HG03354 (cell line): ENCODE data around the gene ADRA2B.

Experiments
- ATAC-seq: cut with Tn5 transposase; IDR thresholded peaks from one replicate; pipeline ENCODE4 v1.9.1; 2021; ENCODE audit warnings: mild to moderate bottlenecking; ENCODE audit not compliant: unreplicated experiment, poor library complexity, severe bottlenecking

Gene ADRA2B

DNA sequence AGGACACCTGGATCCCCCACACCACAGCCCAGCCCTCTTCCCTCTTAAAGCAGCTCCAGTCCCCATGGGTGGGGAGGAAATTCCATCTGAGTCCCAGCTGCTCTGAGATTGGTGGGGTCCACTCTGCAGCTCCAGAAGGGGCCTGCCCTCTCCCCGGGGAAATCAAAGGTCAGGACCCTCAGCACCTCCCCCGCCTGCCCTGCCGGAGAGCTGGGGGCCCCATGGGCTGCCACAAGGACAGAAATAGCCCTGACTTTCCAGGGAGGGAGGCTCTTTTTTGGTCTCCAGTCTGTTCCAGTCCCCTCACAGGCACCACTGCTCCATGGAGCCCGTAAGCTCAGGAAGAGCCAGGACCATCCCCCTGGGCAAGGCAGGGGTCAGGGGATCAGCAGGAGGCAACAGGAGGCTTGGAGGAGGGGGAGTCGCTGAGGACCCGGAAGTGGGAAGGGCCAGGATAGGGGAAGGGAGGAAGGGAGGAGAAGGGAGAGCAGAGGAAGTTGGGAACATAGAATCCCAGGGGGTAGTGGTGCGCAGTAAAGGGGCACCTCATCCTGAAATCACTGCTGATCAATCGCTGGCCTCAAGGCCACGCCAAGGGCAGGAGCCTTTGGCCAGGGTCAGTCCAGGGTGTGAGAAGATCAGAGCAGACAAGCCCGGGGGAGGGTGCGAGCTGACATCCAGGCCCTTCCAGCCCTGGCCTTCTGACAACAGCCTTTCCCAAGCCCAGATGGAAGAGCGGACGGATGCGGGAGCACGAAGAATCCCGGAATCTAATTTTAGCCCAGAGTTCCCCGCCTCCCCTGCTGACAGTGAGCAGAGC, 7.6 kb downstream of the ADRA2B start:
- ATAC-seq = no peak

DNA sequence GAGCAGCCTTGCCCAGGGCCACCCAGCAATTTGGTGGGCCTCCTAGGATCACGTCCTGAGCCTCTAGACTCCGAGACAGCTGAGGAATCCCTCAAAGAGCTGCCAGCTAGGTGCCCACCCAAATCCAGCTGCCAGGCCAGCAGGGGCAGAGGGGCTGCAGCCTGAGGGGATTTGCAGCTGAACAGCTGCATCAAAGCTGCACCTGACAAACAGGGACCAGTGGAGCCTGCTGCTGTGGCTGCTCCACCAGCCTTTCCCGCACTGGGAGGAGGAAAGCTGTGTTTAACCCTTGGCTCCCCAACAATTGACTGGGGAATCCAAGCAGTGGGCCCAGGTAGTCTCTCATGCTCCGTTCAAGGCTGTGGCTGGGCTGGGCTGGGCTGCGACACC, 8.2 kb downstream of the ADRA2B start:
- no peak for ATAC-seq

DNA sequence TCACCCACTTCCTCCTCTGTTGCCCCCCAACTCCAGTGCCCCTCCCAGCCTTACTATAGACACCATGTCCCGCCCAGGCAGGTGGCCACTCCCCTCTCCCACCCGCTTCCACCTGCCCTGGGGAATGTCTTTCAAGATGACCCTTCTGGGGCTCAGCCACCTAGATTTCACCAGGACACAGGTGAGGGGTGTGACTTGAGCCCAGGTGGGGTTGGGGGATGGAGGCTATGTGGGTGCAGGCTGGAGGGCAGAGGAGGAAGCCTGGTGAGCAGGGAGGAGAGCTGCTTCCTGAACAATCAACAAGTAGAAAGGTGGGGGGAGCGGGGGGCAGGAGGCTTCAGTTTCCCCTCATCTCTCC, 8.7 kb downstream of the ADRA2B start:
- ATAC-seq = no peak

DNA sequence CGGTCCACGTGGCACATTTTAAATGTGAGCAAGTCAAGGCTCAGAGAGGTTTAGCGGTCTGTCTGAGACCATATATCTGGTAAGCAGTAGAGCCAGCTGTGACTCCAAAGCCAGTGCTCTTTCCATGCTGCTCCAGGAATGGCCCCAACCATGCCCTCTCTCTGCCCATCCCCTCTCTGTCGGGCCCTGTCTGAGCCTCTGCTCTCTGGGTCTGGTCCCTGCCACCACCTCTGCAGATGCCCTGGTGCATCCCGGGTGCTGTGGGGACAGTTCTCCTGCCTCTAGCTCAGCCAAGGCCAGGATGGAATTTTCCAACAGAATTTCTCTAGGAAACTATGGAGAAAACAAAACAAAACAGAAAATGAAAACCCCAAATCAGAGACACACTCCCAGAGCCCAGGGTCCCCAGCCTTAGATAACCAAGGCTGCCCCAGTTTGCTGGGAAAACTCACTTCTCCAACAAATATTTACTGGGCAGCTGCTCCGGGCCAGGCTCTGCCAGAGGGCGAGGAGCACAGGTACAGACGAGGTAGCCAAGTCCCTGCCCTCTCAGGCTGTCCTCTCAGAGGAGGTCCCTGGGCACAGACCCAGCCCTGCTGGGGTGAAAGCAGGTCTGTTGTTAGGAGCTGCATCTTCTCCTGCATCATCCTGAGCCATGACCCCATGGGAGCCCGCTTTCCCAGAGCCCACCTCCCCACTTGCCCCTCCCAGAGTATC, 9.2 kb downstream of the ADRA2B start:
- ATAC-seq = no peak

DNA sequence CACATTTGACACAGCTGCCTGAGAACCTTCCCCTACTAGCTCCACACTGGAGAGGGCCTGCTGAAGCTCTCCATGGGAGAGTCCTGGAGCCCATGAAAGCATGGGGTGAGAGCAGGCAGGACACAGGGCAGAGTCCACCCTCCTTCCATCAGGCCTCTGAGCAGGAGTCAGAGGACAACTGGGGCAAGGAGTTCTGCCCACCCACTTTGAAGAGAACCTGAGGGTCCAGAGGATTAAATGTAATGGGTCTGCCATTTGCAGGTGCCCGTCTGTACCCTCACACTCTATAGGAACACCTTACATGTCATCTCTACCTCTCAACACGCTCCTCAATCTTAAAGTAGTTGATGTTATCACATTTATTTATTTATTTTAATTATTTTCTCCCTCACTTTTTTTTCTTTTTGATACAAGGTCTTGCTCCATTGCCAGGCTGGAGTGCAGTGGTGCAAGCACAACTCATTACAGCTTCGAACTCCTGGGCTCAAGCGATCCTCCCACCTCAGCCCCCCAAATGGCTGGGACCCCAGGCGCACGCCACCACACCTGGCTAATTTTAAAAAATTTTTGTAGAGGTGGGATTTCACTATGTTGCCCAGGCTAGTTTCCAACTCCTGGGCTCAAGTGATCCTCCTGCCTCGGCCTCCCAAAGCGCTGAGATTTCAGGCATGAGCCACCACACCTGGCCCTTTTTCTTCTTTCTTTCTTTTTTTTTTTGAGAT, 10.2 kb downstream of the ADRA2B start:
- no peak for ATAC-seq

DNA sequence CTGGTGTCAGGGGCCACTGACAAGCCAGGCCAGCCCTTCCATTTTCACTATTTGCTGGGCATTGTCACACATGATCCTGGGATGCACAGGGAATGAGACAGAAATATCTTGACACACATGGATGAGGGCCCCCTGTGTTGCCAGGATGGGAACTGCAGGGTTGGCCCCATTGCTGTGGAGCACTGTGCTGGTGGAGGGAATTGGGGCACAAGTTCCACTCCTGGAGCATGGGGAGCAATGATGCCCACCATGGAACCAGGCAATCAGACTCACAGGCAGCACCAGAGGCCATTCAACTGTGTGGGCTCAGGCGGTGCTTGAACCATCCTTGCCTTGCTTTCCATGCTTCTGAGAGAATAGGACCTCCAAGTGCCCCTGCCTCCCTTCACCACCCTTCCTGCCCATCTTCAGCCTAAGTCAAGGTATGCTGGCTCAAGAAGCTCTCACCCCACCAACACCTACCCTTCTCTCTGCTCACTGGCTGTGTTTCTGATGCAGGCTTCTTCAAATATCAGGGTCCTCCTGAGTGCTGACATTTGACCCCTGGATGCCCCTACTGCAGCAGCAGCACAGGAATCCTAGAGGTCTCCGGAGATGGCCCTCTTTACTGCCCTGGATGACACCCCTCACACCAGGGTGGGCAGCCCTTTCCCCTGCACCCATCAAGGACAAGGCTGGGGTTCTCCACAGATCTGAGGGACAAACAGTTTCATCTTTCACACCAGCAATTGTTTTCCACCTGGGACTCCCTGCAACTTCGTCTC, 11.0 kb downstream of the ADRA2B start:
- ATAC-seq = no peak

GRCh38 chr2:96104487-96104861, 11.9 kb downstream of the ADRA2B start:
- no peak for ATAC-seq

- ATAC-seq = no peak
These were observed 12.4 kb downstream of the ADRA2B start for GRCh38 chr2:96103761-96104486.

GRCh38 chr2:96103187-96103601, 13.2 kb downstream of the ADRA2B start:
- no peak for ATAC-seq

GRCh38 chr2:96102596-96103186, 13.7 kb downstream of the ADRA2B start:
- ATAC-seq = no peak

DNA sequence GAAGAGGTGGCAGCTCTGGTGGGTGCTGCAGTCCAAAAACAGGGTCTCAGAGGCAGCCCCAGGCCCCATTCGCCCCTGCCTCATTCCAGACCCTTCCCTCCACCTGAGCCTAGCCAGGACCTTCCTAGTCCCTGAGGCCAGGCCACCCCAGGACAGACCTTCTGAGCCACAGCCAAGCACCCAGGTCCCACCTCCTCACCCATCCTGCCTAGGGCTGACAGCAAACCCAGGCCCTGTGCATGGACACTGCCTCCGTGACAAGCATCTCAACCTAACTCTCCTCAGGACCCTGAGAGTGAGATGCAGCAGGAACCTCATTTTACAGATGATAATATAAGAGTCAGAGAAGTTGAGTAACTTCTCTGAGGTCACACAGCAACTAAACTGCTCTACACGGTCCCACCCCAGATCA, 15.5 kb downstream of the ADRA2B start:
- ATAC-seq = no peak

GRCh38 chr2:96099861-96100798, 16.2 kb downstream of the ADRA2B start:
- ATAC-seq = no peak

- no peak for ATAC-seq
These were observed 17.3 kb downstream of the ADRA2B start for GRCh38 chr2:96098900-96099590.

DNA sequence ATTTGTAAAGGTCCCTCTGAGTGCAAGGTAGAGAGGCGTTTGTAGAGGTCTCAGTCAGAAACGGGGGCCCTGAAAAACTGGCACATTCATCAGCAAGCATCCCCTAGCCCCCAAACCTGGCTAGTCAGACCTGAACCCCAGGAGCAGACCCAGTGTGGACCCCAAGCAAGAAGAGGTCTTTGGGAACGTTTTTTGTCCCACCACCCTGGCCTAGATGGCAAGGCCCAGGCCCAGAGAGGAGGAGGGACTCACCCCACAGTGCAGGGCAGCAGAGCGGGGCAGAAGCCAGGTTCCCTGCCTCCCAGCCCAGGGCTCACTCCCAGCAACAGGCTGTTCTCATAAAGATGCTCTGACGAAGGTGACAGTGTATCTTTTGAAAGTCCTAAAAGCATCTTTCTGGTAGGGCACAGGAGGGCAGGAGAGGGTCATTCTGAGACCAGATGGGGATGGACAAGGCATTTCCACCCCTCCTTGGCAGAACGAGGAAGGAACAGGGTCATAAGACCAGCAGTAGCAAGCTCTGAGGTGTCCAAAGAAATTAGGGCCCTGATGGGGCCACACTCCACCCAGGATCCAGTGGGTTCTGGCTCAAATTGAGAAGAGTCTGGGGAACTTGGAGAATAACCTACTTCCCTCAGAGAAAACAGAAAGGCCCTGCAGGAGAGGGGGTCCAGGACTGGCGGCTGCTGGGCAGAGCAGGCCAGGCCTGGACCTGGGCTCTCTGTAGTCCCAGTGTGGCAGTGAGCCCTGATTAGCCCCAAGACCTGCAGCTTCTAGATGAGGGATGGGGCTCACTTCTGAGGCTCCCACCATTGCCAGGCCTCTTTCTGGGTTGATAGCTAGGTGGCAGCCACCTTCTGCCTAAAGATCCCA, 18.2 kb downstream of the ADRA2B start:
- no peak for ATAC-seq

DNA sequence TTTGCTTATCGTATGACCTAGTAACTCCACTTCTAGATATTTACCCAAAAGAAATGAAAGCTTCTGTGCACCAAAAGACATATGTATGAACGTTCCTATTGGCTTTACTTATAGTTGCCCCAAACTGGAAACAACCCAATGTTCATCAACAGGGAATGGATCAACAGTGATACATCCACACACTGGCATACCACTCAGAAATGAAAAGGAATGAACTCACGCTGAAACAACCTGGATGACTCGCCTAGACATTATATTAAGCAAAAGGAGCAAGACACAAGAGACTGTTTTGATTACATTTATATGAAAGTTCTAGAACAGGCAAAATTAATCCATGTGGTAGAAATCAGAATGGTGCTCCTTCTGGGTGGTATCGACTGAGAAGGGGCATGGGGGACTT, 18.9 kb downstream of the ADRA2B start:
- no peak for ATAC-seq

DNA sequence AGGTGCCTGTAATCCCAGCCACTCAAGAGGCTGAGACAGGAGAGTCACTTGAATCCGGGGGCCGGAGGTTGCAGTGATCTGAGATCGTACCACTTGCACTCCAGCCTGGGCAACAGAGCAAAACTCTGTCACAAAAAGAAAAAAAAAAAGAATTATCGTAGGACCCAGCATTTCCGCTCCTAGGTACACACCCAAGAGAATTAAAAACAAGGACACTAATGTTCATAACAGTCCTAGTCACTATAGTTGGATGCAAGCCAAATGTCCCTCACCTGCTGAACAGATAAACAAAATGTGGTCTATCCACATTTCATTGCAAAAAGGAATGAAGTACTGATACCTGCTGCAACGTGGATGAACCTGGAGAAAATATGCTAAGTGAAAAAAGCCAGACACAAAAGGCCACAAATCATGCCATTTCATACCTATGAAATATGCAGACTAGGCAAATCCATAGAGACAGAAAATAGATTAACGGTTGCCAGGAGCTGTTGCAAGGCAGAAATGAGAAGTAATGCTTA, 21.2 kb downstream of the ADRA2B start:
- no peak for ATAC-seq
